Liver (tissue), 3 donors: Measurements from ENCODE around the gene OR4N2.

ENCODE experiments used
- ATF3 ChIP-seq: IDR thresholded peaks from 2 replicates; pipeline ENCODE4 v1.6.1; 2016; ENCODE audit warnings: antibody characterized with exemption
- CTCF ChIP-seq: fragments of 150-350 bp; IDR thresholded peaks from 2 replicates; pipeline ENCODE4 v1.5.1; 2017; ENCODE audit warnings: improper control_type of control experiment, low read depth, low read length; ENCODE audit not compliant: missing input control
- GABPA ChIP-seq, 2 donors: IDR thresholded peaks in 1 of 2; conservative IDR thresholded peaks in 1 of 2; 2 replicates each; pipeline ENCODE4 v1.6.1; 2016; ENCODE audit warnings: antibody characterized with exemption in 2 of 2, mild to moderate bottlenecking in 1 of 2, moderate library complexity in 1 of 2
- HNF4A ChIP-seq, 2 donors: conservative IDR thresholded peaks; 2 replicates each; pipeline ENCODE4 v1.6.1; 2016; ENCODE audit warnings: antibody characterized with exemption in 2 of 2, mild to moderate bottlenecking in 2 of 2
- HNF4G ChIP-seq: IDR thresholded peaks from 2 replicates; pipeline ENCODE4 v1.6.1; 2016; ENCODE audit warnings: antibody characterized with exemption
- JUND ChIP-seq, 2 donors: IDR thresholded peaks; 2 replicates each; pipeline ENCODE4 v1.6.1; 2016; ENCODE audit warnings: antibody characterized with exemption in 2 of 2
- NR2F2 ChIP-seq: IDR thresholded peaks from 2 replicates; pipeline ENCODE4 v1.6.1; 2016; ENCODE audit warnings: antibody characterized with exemption
- RAD21 ChIP-seq, 2 donors: IDR thresholded peaks; 2 replicates each; pipeline ENCODE4 v1.6.1; 2016; ENCODE audit warnings: antibody characterized with exemption in 2 of 2, mild to moderate bottlenecking in 2 of 2
- REST ChIP-seq: IDR thresholded peaks from 2 replicates; pipeline ENCODE4 v1.6.1; 2016; ENCODE audit warnings: antibody characterized with exemption, mild to moderate bottlenecking
- RXRA ChIP-seq, 2 donors: IDR thresholded peaks; 2 replicates each; pipeline ENCODE4 v1.6.1; 2017 to 2018; ENCODE audit warnings: antibody characterized with exemption in 2 of 2, mild to moderate bottlenecking in 1 of 2
- SP1 ChIP-seq: IDR thresholded peaks from 2 replicates; pipeline ENCODE4 v1.6.1; 2018; ENCODE audit warnings: antibody characterized with exemption, mild to moderate bottlenecking
- TAF1 ChIP-seq: conservative IDR thresholded peaks from 2 replicates; pipeline ENCODE4 v1.6.1; 2016; ENCODE audit warnings: antibody characterized with exemption, mild to moderate bottlenecking
- YY1 ChIP-seq: IDR thresholded peaks from 2 replicates; pipeline ENCODE4 v1.6.1; 2016; ENCODE audit warnings: antibody characterized with exemption, mild to moderate bottlenecking
- TF ChIP-seq, protein P1 (sequence below): IDR thresholded peaks from 2 replicates; pipeline ENCODE4 v1.6.1; 2016; ENCODE audit warnings: antibody characterized with exemption
- donor health status: healthy.
- donor health status: healthy.

GRCh38 chr14:19878029-19878642 lies 74.6 kb downstream of the OR4N2 start:
- peak; percentile 39 for TF ChIP-seq CTCF
- TF ChIP-seq RAD21 (IDR thresholded peaks at IDR 0.05), result peak in 1 of 2 donors; percentile 38
- no peak for TF ChIP-seq TAF1
- no peak for TF ChIP-seq HNF4G
- no peak for TF ChIP-seq RXRA (IDR thresholded peaks at IDR 0.05)
- TF ChIP-seq, protein P1, sequence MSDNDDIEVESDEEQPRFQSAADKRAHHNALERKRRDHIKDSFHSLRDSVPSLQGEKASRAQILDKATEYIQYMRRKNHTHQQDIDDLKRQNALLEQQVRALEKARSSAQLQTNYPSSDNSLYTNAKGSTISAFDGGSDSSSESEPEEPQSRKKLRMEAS, result no peak
- TF ChIP-seq ATF3, result no peak
- no peak for TF ChIP-seq SP1
- no peak for TF ChIP-seq NR2F2
- TF ChIP-seq REST, result no peak
- no peak for TF ChIP-seq YY1
- no peak for TF ChIP-seq JUND (IDR thresholded peaks at IDR 0.05)
- TF ChIP-seq GABPA (IDR thresholded peaks at IDR 0.05 in 1 of 2, conservative IDR thresholded peaks at IDR 0.05 in 1 of 2), result no peak
- no peak for TF ChIP-seq HNF4A (conservative IDR thresholded peaks at IDR 0.05)
